ENCODE data around the gene APOBEC3G. TPM values are rescaled to one million over a fixed set of nuclear protein-coding genes. Genes with fewer than 3 reads are reported as not detected.

APOBEC3G gene
- total RNA-seq, 2 donors from 2014 or later, result 68.3 to 72.6 TPM

GRCh38 chr22:39132871-39133524 lies 55.9 kb downstream of the APOBEC3G start:
- Mint-ChIP-seq H3K4me3 (no peak overlapping the region), H3K36me3 (ENCODE audit: low read depth) (no peaks in the 10 kb centered on the region), H3K27ac (no peak overlapping the region), H3K27me3 (no peaks in the 10 kb centered on the region), H3K4me1 (no peaks in the 10 kb centered on the region), H3K9me3 (no peaks in the 10 kb centered on the region)
- ATAC-seq (replicated peaks), result no peak

- no peak overlapping the region for H3K4me3 Mint-ChIP-seq
- no peak for ATAC-seq (replicated peaks)
These were observed 56.8 kb downstream of the APOBEC3G start for GRCh38 chr22:39133871-39134270.

GRCh38 chr22:39134366-39135091 lies 57.5 kb downstream of the APOBEC3G start:
- Mint-ChIP-seq H3K4me3 (no peak overlapping the region), H3K27me3 (no peaks in the 10 kb centered on the region), H3K36me3 (ENCODE audit: low read depth) (no peaks in the 10 kb centered on the region), H3K27ac (no peak overlapping the region), H3K9me3 (no peaks in the 10 kb centered on the region), H3K4me1 (no peaks in the 10 kb centered on the region)
- ATAC-seq (replicated peaks), result no peak

More at GRCh38 chr22:39133871-39134270, 56.8 kb downstream of the APOBEC3G start:
- no peaks in the 10 kb centered on the region for H3K9me3 Mint-ChIP-seq
- no peaks in the 10 kb centered on the region for H3K36me3 Mint-ChIP-seq (ENCODE audit: low read depth)
- H3K4me1 Mint-ChIP-seq, result no peaks in the 10 kb centered on the region
- no peak overlapping the region for H3K27ac Mint-ChIP-seq
- no peaks in the 10 kb centered on the region for H3K27me3 Mint-ChIP-seq

GRCh38 chr22:39135092-39135896 lies 58.2 kb downstream of the APOBEC3G start:
- no peak overlapping the region for H3K27ac Mint-ChIP-seq
- peak; percentile 51 for ATAC-seq (replicated peaks)
- H3K4me3 Mint-ChIP-seq, result no peak overlapping the region
- H3K36me3 Mint-ChIP-seq (ENCODE audit: low read depth), result peaks cover 5% of the 10 kb centered on the region
- no peaks in the 10 kb centered on the region for H3K27me3 Mint-ChIP-seq
- H3K4me1 Mint-ChIP-seq, result no peaks in the 10 kb centered on the region
- H3K9me3 Mint-ChIP-seq, result no peaks in the 10 kb centered on the region

- no peak for ATAC-seq (replicated peaks)
- no peak overlapping the region for H3K4me3 Mint-ChIP-seq
- H3K4me1 Mint-ChIP-seq, result no peaks in the 10 kb centered on the region
- no peaks in the 10 kb centered on the region for H3K9me3 Mint-ChIP-seq
- H3K36me3 Mint-ChIP-seq (ENCODE audit: low read depth), result peaks cover 5% of the 10 kb centered on the region
- H3K27me3 Mint-ChIP-seq, result no peaks in the 10 kb centered on the region
- H3K27ac Mint-ChIP-seq, result no peak overlapping the region
These were observed 59.2 kb downstream of the APOBEC3G start for GRCh38 chr22:39136317-39136716.

Other genes starting within 250 kb of the APOBEC3G start
- gene NPTXR, start 233.2 kb upstream of the APOBEC3G start, total RNA-seq, result under 1 TPM; 0.77 to 0.82 TPM
- 10 to 100 TPM; 60.1 to 62.9 TPM for gene CBX6, start 205.1 kb upstream of the APOBEC3G start, total RNA-seq
- gene APOBEC3A, start 119.7 kb upstream of the APOBEC3G start, total RNA-seq, result not detected
- gene APOBEC3B, start 94.9 kb upstream of the APOBEC3G start, total RNA-seq, result 10 to 100 TPM in 1 of 2 donors, 1 to 10 TPM in 1; 9.2 to 33.6 TPM
- 100 to 1,000 TPM; 115 to 128 TPM for gene APOBEC3C, start 63.0 kb upstream of the APOBEC3G start, total RNA-seq
- 10 to 100 TPM; 30.7 to 51.8 TPM for gene APOBEC3D, start 56.1 kb upstream of the APOBEC3G start, total RNA-seq
- gene APOBEC3F, start 36.4 kb upstream of the APOBEC3G start, total RNA-seq, result 10 to 100 TPM; 20.4 to 32.5 TPM
- 10 to 100 TPM; 20.6 to 33.0 TPM for gene APOBEC3H, start 20.0 kb downstream of the APOBEC3G start, total RNA-seq
- gene CBX7, start 75.4 kb downstream of the APOBEC3G start, total RNA-seq, result 10 to 100 TPM; 21.5 to 82.9 TPM
- gene PDGFB, start 167.7 kb downstream of the APOBEC3G start, total RNA-seq, result 10 to 100 TPM in 1 of 2 donors, 1 to 10 TPM in 1; 5.2 to 11.3 TPM
- 1,000 to 10,000 TPM; 2,256 to 2,974 TPM for gene RPL3, start 242.3 kb downstream of the APOBEC3G start, total RNA-seq

All from activated T-helper 17 cell treated with anti-CD3 and anti-CD28 coated beads, Interleukin-2, amount 50 U/mL, for 72 hours (primary cell).